ENCODE measurements around the gene LRPPRC. TPM values are rescaled to one million over a fixed set of nuclear protein-coding genes. Genes with fewer than 3 reads are reported as not detected.

The LRPPRC gene
- total RNA-seq, 1 donor from 2014 or later, result 120 TPM

DNA sequence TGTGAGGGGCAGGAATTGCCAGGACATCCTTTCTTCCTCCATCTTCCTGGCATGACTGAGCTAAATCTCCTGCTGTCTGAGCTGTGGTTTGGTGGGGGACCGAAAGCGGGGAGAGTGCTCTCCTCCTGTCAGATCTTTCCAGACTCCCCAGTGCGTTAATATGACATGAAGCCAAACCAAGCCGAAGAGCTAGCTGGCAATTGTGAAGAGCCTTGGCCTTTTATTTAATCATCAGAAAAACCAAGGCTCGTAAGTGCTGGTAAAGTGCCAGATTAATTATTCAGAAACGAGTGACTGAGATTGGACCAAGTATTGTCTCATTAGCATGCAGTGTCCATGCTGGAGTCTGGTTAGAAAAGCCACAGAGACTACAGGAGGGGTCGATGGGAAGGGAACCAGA lies 14.5 kb upstream of the LRPPRC start:
- Mint-ChIP-seq H3K9me3 (no peaks in the 10 kb centered on the region), H3K36me3 (ENCODE audit: low read depth) (no peaks in the 10 kb centered on the region), H3K4me1 (peaks cover 7% of the 10 kb centered on the region), H3K27ac (no peak overlapping the region), H3K4me3 (no peak overlapping the region), H3K27me3 (peaks cover 22% of the 10 kb centered on the region)
- POLR2A ChIA-PET, result no interaction called here
- intact Hi-C loops (cut with micrococcal nuclease), result no loop called here
- CTCF ChIA-PET, result no interaction called here
- ATAC-seq (ENCODE audit: low read depth) (no peak), DNase-seq (no peak)
- TF ChIP-seq, protein P1, sequence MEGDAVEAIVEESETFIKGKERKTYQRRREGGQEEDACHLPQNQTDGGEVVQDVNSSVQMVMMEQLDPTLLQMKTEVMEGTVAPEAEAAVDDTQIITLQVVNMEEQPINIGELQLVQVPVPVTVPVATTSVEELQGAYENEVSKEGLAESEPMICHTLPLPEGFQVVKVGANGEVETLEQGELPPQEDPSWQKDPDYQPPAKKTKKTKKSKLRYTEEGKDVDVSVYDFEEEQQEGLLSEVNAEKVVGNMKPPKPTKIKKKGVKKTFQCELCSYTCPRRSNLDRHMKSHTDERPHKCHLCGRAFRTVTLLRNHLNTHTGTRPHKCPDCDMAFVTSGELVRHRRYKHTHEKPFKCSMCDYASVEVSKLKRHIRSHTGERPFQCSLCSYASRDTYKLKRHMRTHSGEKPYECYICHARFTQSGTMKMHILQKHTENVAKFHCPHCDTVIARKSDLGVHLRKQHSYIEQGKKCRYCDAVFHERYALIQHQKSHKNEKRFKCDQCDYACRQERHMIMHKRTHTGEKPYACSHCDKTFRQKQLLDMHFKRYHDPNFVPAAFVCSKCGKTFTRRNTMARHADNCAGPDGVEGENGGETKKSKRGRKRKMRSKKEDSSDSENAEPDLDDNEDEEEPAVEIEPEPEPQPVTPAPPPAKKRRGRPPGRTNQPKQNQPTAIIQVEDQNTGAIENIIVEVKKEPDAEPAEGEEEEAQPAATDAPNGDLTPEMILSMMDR (IDR thresholded peaks at IDR 0.05), result no peak

DNA sequence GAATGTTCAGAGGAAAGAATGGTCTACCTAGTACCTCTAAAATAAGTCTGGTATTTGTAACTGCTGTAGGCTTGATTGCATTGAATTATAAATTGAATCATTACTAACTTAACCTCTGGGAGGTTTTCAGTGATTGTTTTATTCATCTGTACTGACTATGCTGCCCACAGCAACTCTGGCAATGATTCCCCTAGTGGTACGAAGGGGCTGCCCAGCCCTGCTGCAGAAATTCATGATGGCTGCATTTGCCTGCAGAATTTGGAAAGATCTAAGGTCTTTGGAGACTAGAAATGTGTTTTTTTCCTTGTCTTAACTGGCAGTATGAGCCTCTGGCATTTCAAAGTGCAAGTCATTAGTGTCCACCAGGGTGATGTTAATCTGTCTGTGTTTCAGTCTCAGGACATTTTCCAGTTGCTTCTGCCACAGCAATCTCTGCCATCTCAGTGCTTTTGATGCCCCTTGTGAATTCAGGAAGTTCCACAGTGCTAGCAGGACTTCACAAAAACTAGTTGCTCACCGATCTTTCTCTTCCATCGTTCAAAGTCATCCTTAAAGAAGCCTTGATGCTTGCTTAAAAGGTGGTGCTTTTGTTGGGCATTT lies 13.4 kb upstream of the LRPPRC start:
- intact Hi-C loops (cut with micrococcal nuclease), result no loop called here
- H3K27ac Mint-ChIP-seq, result no peak overlapping the region
- ChIA-PET CTCF (no interaction called here), POLR2A (no interaction called here)
- DNase-seq (no peak), ATAC-seq (ENCODE audit: low read depth) (no peak)
- no peaks in the 10 kb centered on the region for H3K9me3 Mint-ChIP-seq
- H3K36me3 Mint-ChIP-seq (ENCODE audit: low read depth), result no peaks in the 10 kb centered on the region
- TF ChIP-seq, protein P1 (IDR thresholded peaks at IDR 0.05), result no peak
- H3K4me3 Mint-ChIP-seq, result no peak overlapping the region
- peaks cover 18% of the 10 kb centered on the region for H3K4me1 Mint-ChIP-seq
- peaks cover 17% of the 10 kb centered on the region for H3K27me3 Mint-ChIP-seq

DNA sequence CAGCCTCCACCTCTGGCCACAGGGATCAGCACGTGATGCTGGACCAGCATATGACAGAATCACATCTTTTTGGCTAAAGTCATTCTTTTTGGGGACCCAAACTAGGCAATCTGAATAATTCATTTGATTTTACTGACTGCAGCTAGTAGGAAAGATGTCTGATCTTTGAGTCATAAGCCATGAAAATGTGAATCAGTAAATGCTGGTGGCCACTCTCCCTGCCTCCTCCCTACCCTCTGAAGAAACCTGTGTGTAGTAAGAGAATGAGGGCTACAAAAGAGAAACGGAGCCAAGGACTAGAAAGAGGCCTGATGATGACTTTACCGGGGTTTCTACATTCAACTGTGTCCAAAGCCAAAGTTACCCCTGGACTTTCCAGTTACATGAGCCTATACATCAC lies 10.1 kb upstream of the LRPPRC start:
- H3K9me3 Mint-ChIP-seq, result no peaks in the 10 kb centered on the region
- no peak for ATAC-seq (ENCODE audit: low read depth)
- CTCF ChIA-PET, result no interaction called here
- H3K4me1 Mint-ChIP-seq, result peaks cover 18% of the 10 kb centered on the region
- no peaks in the 10 kb centered on the region for H3K36me3 Mint-ChIP-seq (ENCODE audit: low read depth)
- H3K4me3 Mint-ChIP-seq, result peak overlapping the region; percentile 51
- TF ChIP-seq, protein P1 (IDR thresholded peaks at IDR 0.05), result no peak
- peaks cover 2% of the 10 kb centered on the region for H3K27me3 Mint-ChIP-seq
- intact Hi-C loops (cut with micrococcal nuclease), result no loop called here
- peak overlapping the region; percentile 79 for H3K27ac Mint-ChIP-seq
- POLR2A ChIA-PET, result no interaction called here
- no peak for DNase-seq

DNA sequence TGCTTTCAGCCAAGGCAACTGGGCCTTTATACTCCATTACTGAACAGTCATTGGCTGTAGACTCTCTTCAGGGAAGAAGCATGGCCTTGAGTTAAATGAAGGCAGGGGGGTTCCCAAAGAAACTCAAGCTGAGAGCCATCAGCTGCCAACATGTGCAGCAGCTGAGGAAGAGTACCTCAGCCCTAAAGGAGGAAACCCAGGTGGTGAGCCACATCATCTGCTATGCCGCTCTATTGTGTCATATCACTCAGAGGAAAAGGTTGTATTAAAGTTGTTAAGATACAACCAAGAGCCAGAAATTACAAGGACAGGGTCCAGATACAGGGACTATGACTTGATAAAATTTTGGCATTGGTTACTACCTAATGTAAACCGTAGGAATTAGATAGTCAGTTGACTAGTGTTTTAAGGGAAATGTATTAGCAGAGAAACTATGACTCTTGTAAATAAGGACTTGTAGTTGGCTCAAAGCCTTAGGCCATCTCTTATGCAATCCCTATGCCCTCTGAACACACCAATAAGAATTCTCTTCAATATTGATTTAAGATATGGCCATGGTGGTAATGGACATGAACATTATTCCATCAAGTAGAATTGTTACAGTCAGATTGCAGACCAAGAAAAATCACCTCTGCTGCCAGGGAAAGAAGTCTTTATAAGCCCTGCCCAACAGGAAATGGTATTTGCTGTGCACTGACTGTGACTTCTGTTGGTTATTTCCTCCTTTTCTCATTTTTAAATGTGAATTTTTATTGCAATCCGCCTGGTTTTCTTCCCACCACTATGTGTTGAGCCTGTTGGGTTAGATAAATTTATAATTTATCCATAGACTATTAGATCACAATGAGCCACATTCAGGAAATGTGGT lies 9.2 kb upstream of the LRPPRC start:
- peak overlapping the region; percentile 51 for H3K4me3 Mint-ChIP-seq
- ATAC-seq (ENCODE audit: low read depth), result peak; percentile 42
- CTCF ChIA-PET, result no interaction called here

GRCh38 chr2:44001716-44002115 lies 5.9 kb upstream of the LRPPRC start:
- H3K4me3 Mint-ChIP-seq, result no peak overlapping the region
- no peak for ATAC-seq (ENCODE audit: low read depth)
- POLR2A ChIA-PET, result no interaction called here
- TF ChIP-seq, protein P1 (IDR thresholded peaks at IDR 0.05), result no peak
- no peaks in the 10 kb centered on the region for H3K9me3 Mint-ChIP-seq
- peaks cover 20% of the 10 kb centered on the region for H3K4me1 Mint-ChIP-seq
- intact Hi-C loops (cut with micrococcal nuclease), result no loop called here
- CTCF ChIA-PET, result no interaction called here
- no peak overlapping the region for H3K27ac Mint-ChIP-seq
- H3K36me3 Mint-ChIP-seq (ENCODE audit: low read depth), result no peaks in the 10 kb centered on the region
- H3K27me3 Mint-ChIP-seq, result no peaks in the 10 kb centered on the region
- DNase-seq, result no peak

More for the DNA sequence above, 9.2 kb upstream of the LRPPRC start:
- TF ChIP-seq, protein P1 (IDR thresholded peaks at IDR 0.05), result no peak
- H3K4me1 Mint-ChIP-seq, result peaks cover 18% of the 10 kb centered on the region
- no peaks in the 10 kb centered on the region for H3K9me3 Mint-ChIP-seq
- H3K27ac Mint-ChIP-seq, result peak overlapping the region; percentile 79
- POLR2A ChIA-PET, result no interaction called here
- H3K36me3 Mint-ChIP-seq (ENCODE audit: low read depth), result no peaks in the 10 kb centered on the region
- intact Hi-C loops (cut with micrococcal nuclease), result no loop called here
- no peaks in the 10 kb centered on the region for H3K27me3 Mint-ChIP-seq
- no peak for DNase-seq

Measured in activated B cell treated with CpG ODN at 0.5 μM for 24 hours (primary cell).